Activated naive CD8-positive, alpha-beta T cell treated with anti-CD3 and anti-CD28 coated beads, Interleukin-2, amount 50 U/mL, for 24 hours (primary cell): ENCODE data around the gene CDHR2.

ENCODE experiments used
- ATAC-seq: fragments of 150-1000 bp; cut with Tn5 transposase; one replicate; pipeline ENCODE4 v1.10.0; 2021
- DNase-seq: peaks from one replicate; pipeline ENCODE4 v3.0.0; 2021
- H3K27ac Mint-ChIP-seq: one replicate; pipeline ENCODE4 v1.8.0; 2021; ENCODE audit warnings: mild to moderate bottlenecking, mixed read lengths
- H3K27me3 Mint-ChIP-seq: one replicate; pipeline ENCODE4 v1.8.0; 2021; ENCODE audit warnings: mixed read lengths
- H3K36me3 Mint-ChIP-seq: one replicate; pipeline ENCODE4 v1.8.0; 2021; ENCODE audit warnings: low read depth, mixed read lengths
- H3K4me1 Mint-ChIP-seq: one replicate; pipeline ENCODE4 v1.8.0; 2021; ENCODE audit warnings: mixed read lengths
- H3K4me3 Mint-ChIP-seq: one replicate; pipeline ENCODE4 v1.8.0; 2021; ENCODE audit warnings: mild to moderate bottlenecking, moderate library complexity, mixed read lengths
- H3K9me3 Mint-ChIP-seq: one replicate; pipeline ENCODE4 v1.8.0; 2021; ENCODE audit warnings: mixed read lengths

The CDHR2 gene

DNA sequence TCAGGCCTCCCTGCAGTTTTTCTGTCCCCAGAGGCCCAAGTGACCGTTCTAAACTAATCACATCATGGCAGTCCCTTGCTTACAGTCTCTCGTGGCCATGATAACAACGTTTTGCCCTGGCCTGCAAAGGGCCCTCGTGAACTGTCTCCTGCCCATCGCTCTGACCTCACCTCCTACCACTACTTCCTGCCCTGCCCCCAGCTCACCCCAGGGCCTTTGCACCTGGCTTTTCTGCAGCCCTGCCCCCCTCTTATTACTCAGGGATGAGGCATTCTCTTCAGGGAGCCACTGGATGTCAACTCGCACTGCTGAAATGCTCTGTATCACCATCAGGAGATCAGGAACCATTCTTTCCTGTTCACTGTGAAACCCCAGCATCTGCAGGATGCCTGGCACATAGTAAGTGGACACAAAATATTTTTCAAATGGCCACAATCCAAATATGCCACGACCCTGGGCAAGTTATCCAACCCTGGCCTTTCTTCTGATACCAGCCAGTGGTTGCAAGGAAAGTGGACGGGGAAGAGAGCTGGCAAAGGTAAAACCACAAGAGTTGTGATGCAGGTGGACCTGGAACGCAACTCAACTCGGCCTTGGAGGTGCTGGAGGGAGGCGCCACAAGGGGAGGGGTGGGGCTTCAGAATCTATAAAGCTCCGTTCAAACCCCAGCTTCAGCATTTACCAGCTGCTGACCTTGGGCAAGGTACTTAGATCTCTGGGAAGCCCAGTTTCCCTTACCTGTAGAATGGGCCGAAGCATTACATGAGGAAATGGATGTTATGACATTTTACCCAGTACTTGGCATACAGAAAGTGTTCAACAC lies 79.5 kb downstream of the CDHR2 start:
- peaks cover 74% of the 10 kb centered on the region for H3K27me3 Mint-ChIP-seq

DNA sequence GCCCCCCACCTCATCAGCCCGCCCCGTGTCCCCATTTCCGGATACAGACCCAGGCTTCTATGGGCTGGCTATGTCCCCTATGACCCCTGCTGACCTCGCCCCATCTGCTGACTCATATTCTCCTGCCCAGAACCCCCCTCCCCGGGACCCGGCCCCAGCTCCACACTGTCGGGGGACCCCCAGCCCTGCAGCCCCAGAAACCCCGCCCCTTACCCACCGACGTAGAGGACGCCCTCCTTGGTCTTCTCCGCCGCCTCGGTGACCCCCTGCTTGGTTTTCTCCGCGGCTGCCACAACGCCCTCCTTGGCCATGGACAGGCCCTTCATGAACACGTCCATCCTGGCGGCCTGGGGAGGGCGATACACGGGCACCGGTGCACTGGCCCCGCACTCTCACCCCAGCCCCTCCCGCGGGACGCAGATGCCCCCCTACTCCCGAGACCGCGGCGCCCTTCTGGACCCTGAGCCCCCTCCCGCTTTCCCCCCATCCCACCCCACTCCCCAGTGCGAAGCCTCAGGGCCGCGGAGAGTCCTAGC lies 80.2 kb downstream of the CDHR2 start:
- no peaks in the 10 kb centered on the region for H3K36me3 Mint-ChIP-seq
- no peak overlapping the region for H3K27ac Mint-ChIP-seq
- ATAC-seq = no peak
- no peak for DNase-seq
- peaks cover 18% of the 10 kb centered on the region for H3K4me1 Mint-ChIP-seq
- H3K4me3 Mint-ChIP-seq = no peak overlapping the region
- H3K9me3 Mint-ChIP-seq = no peaks in the 10 kb centered on the region
- H3K27me3 Mint-ChIP-seq = peaks cover 75% of the 10 kb centered on the region

More for the DNA sequence above, 79.5 kb downstream of the CDHR2 start:
- no peak overlapping the region for H3K4me3 Mint-ChIP-seq
- H3K4me1 Mint-ChIP-seq = peaks cover 15% of the 10 kb centered on the region
- no peak for ATAC-seq
- no peak overlapping the region for H3K27ac Mint-ChIP-seq
- no peaks in the 10 kb centered on the region for H3K36me3 Mint-ChIP-seq
- H3K9me3 Mint-ChIP-seq = no peaks in the 10 kb centered on the region
- DNase-seq = no peak

DNA sequence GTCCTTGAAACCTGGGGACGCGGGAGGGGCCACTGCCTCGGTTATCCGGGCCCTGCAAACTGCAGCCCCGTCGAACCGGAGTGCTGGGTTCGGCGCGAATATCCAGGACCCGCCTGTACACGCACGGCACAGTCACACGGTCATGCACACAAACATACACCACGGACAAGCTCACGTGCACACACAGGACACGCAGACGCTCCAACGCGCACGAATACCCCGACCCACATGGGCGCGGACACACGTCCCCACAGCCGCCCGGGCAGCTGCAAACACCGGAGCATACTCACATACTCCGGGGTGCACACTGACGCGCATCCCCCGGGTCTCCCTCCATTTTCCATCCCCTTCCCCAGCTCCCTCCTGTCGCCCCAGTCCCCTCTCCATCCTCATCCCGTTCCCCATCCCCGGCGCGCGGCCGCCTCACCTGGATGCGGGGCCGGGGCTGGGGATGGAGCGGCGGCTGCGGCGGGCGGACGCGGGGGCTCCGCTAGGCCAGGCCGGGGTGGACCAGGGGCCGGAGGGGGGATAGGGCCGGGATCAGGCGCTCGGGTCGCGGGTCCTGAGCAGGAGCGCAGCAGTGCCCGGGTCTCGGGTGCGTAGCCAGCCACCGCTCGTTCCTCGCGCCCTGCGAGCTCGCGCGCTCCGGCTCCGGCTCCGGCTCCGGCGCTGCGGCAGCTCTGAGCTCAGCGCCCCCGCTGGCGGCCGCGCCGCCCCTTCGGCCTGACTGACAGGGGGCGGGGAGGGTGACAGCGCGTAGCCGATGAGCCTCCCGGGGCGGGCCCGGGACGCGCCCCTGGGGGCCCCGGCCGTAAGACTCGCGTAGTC lies 80.9 kb downstream of the CDHR2 start, which contains the start of the genes EIF4E1B and SNCB:
Gene EIF4E1B, plus strand, starts transcription at position 823 of the 828 bp plus-strand sequence. CDS start 12,113 bp downstream, outside the sequence.
Gene SNCB, minus strand, starts transcription at position 682 of the 828 bp plus-strand sequence. CDS start 880 bp downstream, outside the sequence.
- Mint-ChIP-seq H3K27me3 (peaks cover 75% of the 10 kb centered on the region), H3K36me3 (no peaks in the 10 kb centered on the region), H3K4me3 (peak within 1 kb of the TSS; percentile 16), H3K27ac (no peak within 1 kb of the TSS), H3K9me3 (no peaks in the 10 kb centered on the region), H3K4me1 (peaks cover 18% of the 10 kb centered on the region)
- ATAC-seq (peak; percentile 83), DNase-seq (peak; percentile 68)

DNA sequence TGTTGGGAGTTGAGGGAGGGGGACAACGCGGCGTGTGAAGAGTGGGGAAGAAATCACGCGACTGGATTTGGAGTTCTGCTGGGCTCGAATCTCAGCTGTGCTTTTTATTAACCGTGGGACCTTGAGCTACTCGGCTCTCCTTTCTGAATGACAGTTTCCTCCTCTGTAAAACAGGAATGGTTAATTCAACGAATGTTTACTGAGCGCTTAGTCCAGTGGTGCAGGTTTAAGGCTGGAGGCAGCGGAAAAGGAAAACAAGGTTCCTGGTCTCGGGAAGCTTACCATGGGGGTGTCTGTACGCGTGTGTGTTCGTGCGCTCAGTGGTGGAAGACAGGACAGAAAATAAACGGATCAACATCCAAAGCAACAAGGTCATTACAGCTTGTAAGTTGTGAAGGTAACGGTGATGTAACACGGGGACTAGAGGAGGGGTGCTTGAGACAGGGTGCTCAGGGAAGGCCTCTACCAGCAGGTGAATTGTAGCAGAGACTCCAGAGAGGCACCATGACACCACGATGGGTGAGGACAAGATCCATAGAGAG lies 81.6 kb downstream of the CDHR2 start:
- no peak for DNase-seq
- peaks cover 77% of the 10 kb centered on the region for H3K27me3 Mint-ChIP-seq
- ATAC-seq = no peak
- peak overlapping the region; percentile 16 for H3K4me3 Mint-ChIP-seq
- H3K27ac Mint-ChIP-seq = no peak overlapping the region
- H3K4me1 Mint-ChIP-seq = peaks cover 18% of the 10 kb centered on the region
- H3K9me3 Mint-ChIP-seq = no peaks in the 10 kb centered on the region
- no peaks in the 10 kb centered on the region for H3K36me3 Mint-ChIP-seq

DNA sequence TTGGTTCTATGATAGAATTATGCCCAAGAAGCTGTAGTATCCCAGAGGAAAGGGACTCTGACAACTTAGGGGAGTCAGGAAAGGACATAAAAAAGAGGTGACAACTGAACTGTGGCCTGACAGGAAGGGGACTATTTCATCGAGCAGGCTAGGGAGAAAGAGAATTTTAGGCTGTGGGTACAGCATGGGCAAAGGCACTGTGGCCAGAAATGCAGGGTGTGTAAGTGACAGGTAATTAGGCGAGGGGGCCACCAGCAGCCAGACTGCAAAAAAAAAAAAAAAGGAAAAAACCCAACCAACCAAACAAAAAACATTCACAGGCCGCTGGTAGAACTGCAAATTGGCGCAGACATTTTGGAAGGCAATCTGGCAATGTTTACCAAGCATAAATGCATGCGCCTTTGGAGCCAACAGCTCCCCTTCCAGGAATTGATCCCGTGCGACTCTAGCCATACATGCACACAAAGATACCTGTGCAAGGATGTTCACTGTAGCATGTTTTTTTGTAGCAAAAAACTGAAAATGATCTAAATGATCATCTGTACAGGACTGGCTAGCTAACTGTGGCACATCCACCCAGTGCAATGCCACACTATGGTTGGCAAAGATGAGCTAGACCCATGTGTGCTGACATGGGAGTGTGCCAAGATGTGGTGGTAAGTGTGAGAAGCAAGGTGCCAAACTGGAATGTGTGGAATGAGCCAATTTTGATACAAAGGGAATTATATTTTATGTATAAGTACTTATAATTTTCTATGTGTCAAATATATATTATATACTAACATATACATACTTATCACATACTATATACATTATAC lies 82.5 kb downstream of the CDHR2 start:
- DNase-seq (no peak), ATAC-seq (no peak)
- H3K4me1 Mint-ChIP-seq = peaks cover 18% of the 10 kb centered on the region
- no peak overlapping the region for H3K27ac Mint-ChIP-seq
- peaks cover 76% of the 10 kb centered on the region for H3K27me3 Mint-ChIP-seq
- no peaks in the 10 kb centered on the region for H3K36me3 Mint-ChIP-seq
- no peaks in the 10 kb centered on the region for H3K9me3 Mint-ChIP-seq
- no peak overlapping the region for H3K4me3 Mint-ChIP-seq

DNA sequence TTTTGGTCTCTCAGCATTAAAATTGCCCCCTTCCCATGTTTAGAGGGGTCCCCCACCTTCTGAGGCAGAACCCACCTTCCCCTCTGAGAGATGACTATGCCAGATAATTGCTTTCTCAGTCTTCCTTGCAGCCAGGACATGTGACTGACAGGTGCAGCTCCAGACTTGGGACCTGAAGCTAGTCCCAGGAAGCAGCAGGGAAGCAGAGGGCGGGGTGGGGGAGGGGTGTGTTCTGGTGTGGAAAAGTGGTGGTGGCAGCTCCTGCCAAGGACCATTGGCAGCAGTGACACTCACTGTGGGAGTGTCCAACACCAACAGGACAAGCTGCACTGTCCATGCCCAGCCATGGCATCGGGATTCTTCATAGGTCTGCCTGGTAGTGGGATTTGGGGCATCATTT lies 83.6 kb downstream of the CDHR2 start:
- H3K9me3 Mint-ChIP-seq = no peaks in the 10 kb centered on the region
- no peak overlapping the region for H3K27ac Mint-ChIP-seq
- peaks cover 18% of the 10 kb centered on the region for H3K4me1 Mint-ChIP-seq
- no peak overlapping the region for H3K4me3 Mint-ChIP-seq
- peaks cover 66% of the 10 kb centered on the region for H3K27me3 Mint-ChIP-seq
- ATAC-seq = no peak
- H3K36me3 Mint-ChIP-seq = no peaks in the 10 kb centered on the region
- no peak for DNase-seq

DNA sequence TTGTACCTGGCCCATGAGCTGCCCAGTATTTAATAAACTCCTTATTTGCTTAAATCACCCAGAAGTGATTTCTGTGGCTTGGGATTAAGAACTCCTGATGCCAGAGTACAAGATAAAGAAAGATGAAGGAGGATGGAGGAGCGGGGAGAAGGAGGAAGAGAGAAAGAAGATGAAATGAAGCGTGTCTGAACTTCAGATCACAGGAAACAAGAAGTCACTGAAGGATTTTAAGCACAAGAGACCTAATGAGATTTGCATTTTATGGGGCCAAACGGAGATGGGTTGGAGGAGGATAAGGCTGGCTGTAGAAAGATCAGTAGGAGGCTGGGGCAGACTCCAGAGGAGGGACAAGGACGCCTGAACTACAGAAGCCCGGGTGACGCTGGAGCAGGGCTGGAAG lies 84.5 kb downstream of the CDHR2 start:
- Mint-ChIP-seq H3K4me1 (peaks cover 16% of the 10 kb centered on the region), H3K9me3 (no peaks in the 10 kb centered on the region), H3K27ac (no peak overlapping the region), H3K4me3 (no peak overlapping the region), H3K36me3 (no peaks in the 10 kb centered on the region), H3K27me3 (peaks cover 57% of the 10 kb centered on the region)
- no peak for DNase-seq
- no peak for ATAC-seq

DNA sequence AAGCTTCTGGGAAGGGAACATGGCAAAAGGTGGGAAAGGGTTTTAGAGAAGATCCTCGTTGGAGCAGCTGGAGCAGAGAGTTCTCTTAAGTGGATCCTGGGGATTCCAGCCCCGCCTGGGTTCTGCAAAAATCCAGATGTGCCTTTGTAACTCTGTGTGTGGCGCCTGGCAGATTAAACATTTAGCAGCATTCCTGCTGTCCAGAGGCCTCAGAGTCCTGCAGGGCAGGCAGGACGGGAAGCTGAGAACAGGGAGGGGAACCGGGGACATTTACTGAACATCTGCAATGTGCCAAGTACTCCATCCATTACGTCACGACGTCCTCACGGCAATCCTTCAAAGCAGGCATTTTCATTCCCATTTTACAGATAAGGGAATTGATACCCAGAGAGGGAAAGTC lies 87.3 kb downstream of the CDHR2 start:
- H3K27ac Mint-ChIP-seq = peak overlapping the region; percentile 12
- H3K36me3 Mint-ChIP-seq = no peaks in the 10 kb centered on the region
- peaks cover 9% of the 10 kb centered on the region for H3K4me1 Mint-ChIP-seq
- H3K9me3 Mint-ChIP-seq = no peaks in the 10 kb centered on the region
- no peak overlapping the region for H3K4me3 Mint-ChIP-seq
- ATAC-seq (no peak), DNase-seq (no peak)
- peaks cover 36% of the 10 kb centered on the region for H3K27me3 Mint-ChIP-seq

DNA sequence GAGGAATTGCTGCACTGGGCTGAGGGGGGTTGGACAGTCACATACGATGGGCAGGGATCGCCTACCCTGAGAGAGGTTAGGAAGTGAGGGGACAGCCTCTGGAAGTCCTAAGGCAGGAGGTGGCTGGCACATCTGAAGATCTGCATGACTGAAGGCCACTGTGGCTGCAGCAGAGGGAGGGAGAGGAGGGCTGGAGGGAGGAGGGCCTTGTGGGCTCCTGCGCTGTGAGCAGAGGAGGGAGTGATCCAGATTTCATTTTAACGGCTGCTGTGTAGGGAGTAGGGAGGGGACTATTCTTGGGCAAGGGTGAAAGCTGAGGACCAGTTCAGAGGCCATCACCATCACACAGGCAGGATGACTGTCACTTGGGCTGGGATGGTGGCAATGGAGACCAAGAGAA lies 88.4 kb downstream of the CDHR2 start:
- no peaks in the 10 kb centered on the region for H3K9me3 Mint-ChIP-seq
- no peak overlapping the region for H3K27ac Mint-ChIP-seq
- H3K4me3 Mint-ChIP-seq = no peak overlapping the region
- peaks cover 26% of the 10 kb centered on the region for H3K27me3 Mint-ChIP-seq
- ATAC-seq = no peak
- DNase-seq = no peak
- H3K4me1 Mint-ChIP-seq = peaks cover 9% of the 10 kb centered on the region
- H3K36me3 Mint-ChIP-seq = no peaks in the 10 kb centered on the region

DNA sequence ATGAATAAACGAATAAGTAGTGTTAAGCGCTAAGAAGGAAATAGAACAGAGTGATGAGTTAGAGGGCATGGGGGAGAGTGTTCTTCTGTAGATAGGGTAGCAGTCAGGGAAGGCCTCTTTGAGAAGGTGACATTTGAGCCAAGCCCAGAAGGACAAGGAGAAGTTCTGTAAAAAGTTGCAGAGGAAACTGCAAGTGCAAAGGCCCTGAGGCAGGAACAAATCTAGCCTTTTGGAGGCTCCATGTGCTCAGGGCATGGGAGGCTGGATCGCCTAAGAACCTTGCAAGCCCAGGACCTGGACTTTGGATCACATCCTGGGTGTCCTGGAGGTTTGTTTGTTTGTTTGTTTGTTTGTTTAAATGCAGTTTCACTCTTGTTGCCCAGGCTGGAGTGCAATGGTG lies 89.3 kb downstream of the CDHR2 start:
- ATAC-seq (no peak), DNase-seq (no peak)
- no peak overlapping the region for H3K27ac Mint-ChIP-seq
- H3K4me1 Mint-ChIP-seq = peaks cover 9% of the 10 kb centered on the region
- H3K27me3 Mint-ChIP-seq = peaks cover 20% of the 10 kb centered on the region
- H3K36me3 Mint-ChIP-seq = no peaks in the 10 kb centered on the region
- no peaks in the 10 kb centered on the region for H3K9me3 Mint-ChIP-seq
- H3K4me3 Mint-ChIP-seq = no peak overlapping the region

DNA sequence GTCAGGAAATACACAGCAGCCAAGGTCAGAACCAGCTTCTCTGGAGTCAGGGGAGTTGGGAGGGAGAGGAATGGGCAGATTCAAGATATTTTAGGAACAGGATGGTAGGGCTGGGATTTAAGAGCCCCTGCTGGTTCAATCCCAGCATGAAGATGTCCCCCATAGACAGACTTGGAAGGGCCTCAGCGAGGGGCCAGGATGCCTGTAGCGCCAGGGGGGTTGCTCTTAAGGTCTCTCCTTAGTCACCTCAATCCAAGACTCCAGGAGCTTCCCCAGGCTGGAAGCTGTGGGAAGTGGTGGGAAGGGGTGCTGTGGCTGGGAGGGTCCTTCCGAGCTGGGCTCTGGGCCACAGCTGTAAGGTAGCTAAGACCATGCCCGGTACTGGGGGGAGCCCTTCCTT lies 90.1 kb downstream of the CDHR2 start:
- Mint-ChIP-seq H3K4me1 (peaks cover 4% of the 10 kb centered on the region), H3K36me3 (no peaks in the 10 kb centered on the region), H3K9me3 (no peaks in the 10 kb centered on the region), H3K4me3 (no peak overlapping the region), H3K27ac (no peak overlapping the region), H3K27me3 (peaks cover 13% of the 10 kb centered on the region)
- ATAC-seq = no peak
- no peak for DNase-seq

DNA sequence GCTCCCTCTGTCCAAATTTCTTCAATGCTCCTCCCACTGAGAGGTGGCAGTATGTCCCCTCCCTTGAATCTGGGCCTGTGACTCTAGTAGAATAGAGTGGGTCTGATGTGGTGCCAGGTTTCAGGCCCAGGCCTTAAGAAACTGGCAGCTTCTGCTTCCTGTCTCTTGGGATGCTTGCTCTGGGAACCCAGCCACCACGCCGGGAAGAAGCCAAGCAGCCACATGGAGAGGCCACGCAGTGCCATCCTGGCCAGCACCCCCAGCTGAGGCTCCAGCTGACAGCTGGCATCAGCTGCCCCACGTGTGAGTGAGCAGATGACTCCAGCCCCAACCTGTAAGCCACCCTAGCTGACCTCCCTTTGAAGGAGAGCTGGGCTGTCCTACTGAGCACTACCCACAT lies 90.8 kb downstream of the CDHR2 start:
- H3K27ac Mint-ChIP-seq = no peak overlapping the region
- peaks cover 4% of the 10 kb centered on the region for H3K4me1 Mint-ChIP-seq
- peaks cover 8% of the 10 kb centered on the region for H3K27me3 Mint-ChIP-seq
- no peaks in the 10 kb centered on the region for H3K36me3 Mint-ChIP-seq
- ATAC-seq = no peak
- no peak for DNase-seq
- no peaks in the 10 kb centered on the region for H3K9me3 Mint-ChIP-seq
- no peak overlapping the region for H3K4me3 Mint-ChIP-seq

DNA sequence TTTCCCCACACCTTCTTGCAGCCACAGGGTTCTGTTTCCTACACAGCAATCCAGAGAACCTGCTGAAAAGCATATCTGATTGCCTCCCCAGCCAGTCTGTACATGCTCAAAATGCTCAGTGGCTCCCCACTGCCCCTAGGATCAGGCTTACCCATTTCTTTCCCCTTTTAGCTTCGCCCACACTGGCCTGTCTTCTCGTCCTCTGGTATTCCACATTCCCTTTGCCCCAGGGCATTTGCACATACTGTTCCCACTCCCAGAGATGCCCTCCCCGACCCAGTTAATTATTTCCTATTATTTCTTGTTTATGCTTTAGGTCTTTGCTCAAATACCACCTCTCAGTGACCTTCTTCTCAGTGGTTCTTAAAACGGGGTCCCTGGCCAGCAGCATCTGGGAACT lies 91.5 kb downstream of the CDHR2 start:
- ATAC-seq (peak; percentile 21), DNase-seq (no peak)
- Mint-ChIP-seq H3K36me3 (no peaks in the 10 kb centered on the region), H3K27ac (no peak overlapping the region), H3K27me3 (peaks cover 4% of the 10 kb centered on the region), H3K4me3 (no peak overlapping the region), H3K9me3 (no peaks in the 10 kb centered on the region), H3K4me1 (peaks cover 4% of the 10 kb centered on the region)
